Measurements from ENCODE around the gene CEP57. TPM values are rescaled to one million over a fixed set of nuclear protein-coding genes. Genes with fewer than 3 reads are reported as not detected.

The CEP57 gene
- total RNA-seq, 2 donors from 2014 or later = 54.6 to 88.1 TPM

- Histone ChIP-seq H3K4me3 (ENCODE audit: low read length) (no peak overlapping the region), H3K36me3 (ENCODE audit: control insufficient read depth, insufficient read depth, low read length) (peaks cover 68% of the 10 kb centered on the region), H3K4me1 (ENCODE audit: control insufficient read depth, insufficient read depth, low read length) (no peaks in the 10 kb centered on the region), H3K27me3 (ENCODE audit: control insufficient read depth, insufficient read depth, low read length, poor library complexity, severe bottlenecking) (no peaks in the 10 kb centered on the region), H3K9me3 (ENCODE audit: control insufficient read depth, low read length) (peaks cover 12% of the 10 kb centered on the region), H3K27ac (ENCODE audit: low read depth, low read length) (no peak overlapping the region), H3K9ac (ENCODE audit: extremely low read depth, low read length, poor library complexity, severe bottlenecking) (no peak overlapping the region)
- Mint-ChIP-seq H3K9me3 (peaks cover 3% of the 10 kb centered on the region), H3K27me3 (ENCODE audit: insufficient read depth) (no peaks in the 10 kb centered on the region), H3K4me1 (no peaks in the 10 kb centered on the region), H3K36me3 (ENCODE audit: low read depth) (peaks cover 46% of the 10 kb centered on the region), H3K4me3 (no peak overlapping the region), H3K27ac (no peak overlapping the region)
- no peak for TF ChIP-seq CTCF (conservative IDR thresholded peaks at IDR 0.05)
- no peak for DNase-seq
- WGBS, 2 experiments (ENCODE audit: insufficient coverage in 1 of 2, insufficient read length in 1 of 2) = 90 to 95% methylated on average over 4 to 10 of the region's 12 CpGs
Measured at GRCh38 chr11:95800438-95800837, 10.1 kb downstream of the CEP57 start.

GRCh38 chr11:95802806-95803205, 12.5 kb downstream of the CEP57 start:
- H3K27ac ChIP-seq (ENCODE audit: low read depth, low read length) = no peak overlapping the region
- peaks cover 33% of the 10 kb centered on the region for H3K9me3 ChIP-seq (ENCODE audit: control insufficient read depth, low read length)
- H3K9me3 Mint-ChIP-seq = peaks cover 24% of the 10 kb centered on the region
- H3K27ac Mint-ChIP-seq = no peak overlapping the region
- no peak for DNase-seq
- H3K9ac ChIP-seq (ENCODE audit: extremely low read depth, low read length, poor library complexity, severe bottlenecking) = no peak overlapping the region
- no peak overlapping the region for H3K4me3 ChIP-seq (ENCODE audit: low read length)
- peaks cover 68% of the 10 kb centered on the region for H3K36me3 Mint-ChIP-seq (ENCODE audit: low read depth)
- peaks cover 85% of the 10 kb centered on the region for H3K36me3 ChIP-seq (ENCODE audit: control insufficient read depth, insufficient read depth, low read length)
- H3K4me3 Mint-ChIP-seq = no peak overlapping the region
- no peak for TF ChIP-seq CTCF (conservative IDR thresholded peaks at IDR 0.05)
- WGBS, 2 experiments (ENCODE audit: insufficient coverage in 1 of 2, insufficient read length in 1 of 2) = 91 to 94% methylated on average over 1 of the region's 1 CpG
- no peaks in the 10 kb centered on the region for H3K4me1 Mint-ChIP-seq
- no peaks in the 10 kb centered on the region for H3K4me1 ChIP-seq (ENCODE audit: control insufficient read depth, insufficient read depth, low read length)
- H3K27me3 Mint-ChIP-seq (ENCODE audit: insufficient read depth) = no peaks in the 10 kb centered on the region
- H3K27me3 ChIP-seq (ENCODE audit: control insufficient read depth, insufficient read depth, low read length, poor library complexity, severe bottlenecking) = no peaks in the 10 kb centered on the region

- H3K4me3 Mint-ChIP-seq = no peak overlapping the region
- no peaks in the 10 kb centered on the region for H3K27me3 ChIP-seq (ENCODE audit: control insufficient read depth, insufficient read depth, low read length, poor library complexity, severe bottlenecking)
- no peak overlapping the region for H3K9ac ChIP-seq (ENCODE audit: extremely low read depth, low read length, poor library complexity, severe bottlenecking)
- whole genome bisulfite sequencing, 2 experiments (ENCODE audit: insufficient coverage in 1 of 2, insufficient read length in 1 of 2) = no CpG with 5 or more reads among the region's 2 CpGs
- peaks cover 79% of the 10 kb centered on the region for H3K36me3 Mint-ChIP-seq (ENCODE audit: low read depth)
- H3K36me3 ChIP-seq (ENCODE audit: control insufficient read depth, insufficient read depth, low read length) = peaks cover 82% of the 10 kb centered on the region
- no peaks in the 10 kb centered on the region for H3K4me1 Mint-ChIP-seq
- TF ChIP-seq CTCF (conservative IDR thresholded peaks at IDR 0.05) = no peak
- no peak overlapping the region for H3K27ac ChIP-seq (ENCODE audit: low read depth, low read length)
- H3K9me3 ChIP-seq (ENCODE audit: control insufficient read depth, low read length) = peaks cover 33% of the 10 kb centered on the region
- H3K27me3 Mint-ChIP-seq (ENCODE audit: insufficient read depth) = no peaks in the 10 kb centered on the region
- H3K4me3 ChIP-seq (ENCODE audit: low read length) = no peak overlapping the region
- H3K27ac Mint-ChIP-seq = no peak overlapping the region
- no peaks in the 10 kb centered on the region for H3K4me1 ChIP-seq (ENCODE audit: control insufficient read depth, insufficient read depth, low read length)
- DNase-seq = no peak
- H3K9me3 Mint-ChIP-seq = peaks cover 34% of the 10 kb centered on the region
Measured at GRCh38 chr11:95803973-95804372, 13.7 kb downstream of the CEP57 start.

Data from endodermal cell (in vitro differentiated cells).